GDM1 (cell line): ENCODE results near the gene RNU5D-1.

ENCODE experiments used
- DNase-seq: peaks from one replicate; lab custom pipeline; 2025; lab: John Stamatoyannopoulos, UW

The RNU5D-1 gene

GRCh38 chr1:44733365-44733764 is 2.4 kb upstream of the RNU5D-1 start:
- no peak for DNase-seq

DNA sequence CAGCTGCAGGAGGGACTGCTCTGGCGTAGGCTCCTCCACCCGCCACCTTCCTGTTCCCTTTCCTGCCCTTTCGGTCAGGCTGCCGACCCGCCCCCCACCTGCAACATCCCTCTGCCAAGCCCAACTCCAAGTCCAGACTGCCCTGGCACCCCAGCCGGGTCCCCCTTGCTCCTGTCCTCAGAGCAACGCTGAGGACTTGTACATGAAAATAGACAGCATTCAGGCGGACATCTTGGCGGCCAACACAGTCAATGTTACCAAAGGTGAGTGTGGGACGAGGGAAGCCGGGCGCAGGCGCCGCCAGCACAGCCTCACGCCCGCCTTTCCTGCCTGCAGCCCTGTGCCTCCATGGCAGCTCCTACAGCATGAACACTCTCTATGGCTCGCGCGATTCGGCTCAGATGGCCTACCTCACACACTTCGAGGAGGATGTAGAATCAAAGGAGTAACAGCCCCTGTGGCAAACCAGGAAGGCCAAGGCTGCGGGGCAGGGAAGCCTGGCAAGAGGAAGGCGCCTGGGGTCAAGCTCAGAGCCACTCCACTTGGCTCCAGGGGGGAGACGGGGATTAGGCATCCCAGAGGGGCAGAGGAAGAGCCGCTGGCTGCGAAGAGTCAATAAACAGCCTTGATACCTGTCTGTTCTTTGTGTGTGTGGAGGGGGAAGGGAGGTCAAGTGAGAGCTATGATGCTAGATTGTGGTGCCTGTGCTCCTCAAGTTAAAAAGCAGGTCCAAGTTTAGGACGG is 5.8 kb downstream of the RNU5D-1 start:
- DNase-seq, result no peak

DNA sequence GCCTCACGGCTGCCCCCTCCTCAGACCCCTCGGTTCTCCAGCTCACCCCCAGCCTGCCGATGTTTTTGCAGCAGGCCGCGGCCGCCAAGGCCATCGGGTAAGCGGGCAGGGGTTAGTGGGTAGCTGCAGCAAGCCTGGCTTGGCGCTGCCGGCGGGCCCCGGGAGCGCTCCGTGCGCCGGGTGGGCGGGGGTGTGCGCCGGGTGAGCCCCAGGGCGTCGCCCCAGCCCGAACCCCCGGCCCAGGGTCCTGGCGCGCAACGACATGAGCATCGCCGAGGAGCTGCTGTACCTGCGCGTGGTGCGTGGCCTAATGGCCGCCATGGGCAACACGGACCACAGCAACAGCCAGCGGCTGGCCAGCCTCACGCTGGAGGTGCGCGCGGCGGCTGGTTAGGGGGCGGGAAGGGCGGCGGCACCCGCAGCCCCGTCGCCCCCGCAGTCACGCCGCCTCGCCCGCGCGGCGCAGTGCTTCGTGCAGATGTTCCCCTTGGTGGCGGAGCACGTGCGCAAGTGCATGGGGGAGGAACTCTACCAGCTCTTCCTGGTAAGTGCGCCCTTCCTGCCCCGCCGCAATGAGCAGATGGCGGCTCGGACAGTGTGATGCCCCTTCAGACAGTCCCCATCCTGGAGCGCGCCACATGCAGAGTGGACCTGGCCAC is 6.5 kb downstream of the RNU5D-1 start:
- DNase-seq, result no peak

- DNase-seq, result peak; percentile 82
These were observed 7.3 kb downstream of the RNU5D-1 start for GRCh38 chr1:44723496-44724295.

DNA sequence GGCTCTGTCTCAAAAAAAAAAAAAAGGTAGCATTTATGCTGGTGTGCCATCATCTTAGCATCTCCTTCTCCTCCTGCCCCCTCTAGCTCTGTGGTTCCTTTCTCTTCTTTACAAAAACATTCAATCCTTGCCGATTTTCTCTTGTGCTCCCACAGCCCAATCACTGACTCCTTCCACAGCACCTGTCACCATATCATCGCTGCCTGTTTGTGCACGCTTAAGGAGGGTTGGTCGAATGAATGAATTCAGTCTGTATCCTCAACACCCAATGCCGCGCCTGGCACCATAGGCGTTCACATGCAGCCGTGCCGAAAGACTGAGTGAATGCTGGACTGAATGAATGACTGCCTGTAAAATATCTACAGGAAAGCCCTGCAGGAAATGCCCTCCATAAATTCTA is 7.9 kb downstream of the RNU5D-1 start:
- DNase-seq, result no peak

GRCh38 chr1:44721485-44722361 is 9.2 kb downstream of the RNU5D-1 start:
- peak; percentile 89 for DNase-seq

- DNase-seq, result no peak
These were observed 10.7 kb downstream of the RNU5D-1 start for GRCh38 chr1:44720281-44720680.

GRCh38 chr1:44719318-44719717 is 11.7 kb downstream of the RNU5D-1 start:
- DNase-seq, result no peak

- DNase-seq, result no peak
These were observed 12.9 kb downstream of the RNU5D-1 start for GRCh38 chr1:44718091-44718490.

DNA sequence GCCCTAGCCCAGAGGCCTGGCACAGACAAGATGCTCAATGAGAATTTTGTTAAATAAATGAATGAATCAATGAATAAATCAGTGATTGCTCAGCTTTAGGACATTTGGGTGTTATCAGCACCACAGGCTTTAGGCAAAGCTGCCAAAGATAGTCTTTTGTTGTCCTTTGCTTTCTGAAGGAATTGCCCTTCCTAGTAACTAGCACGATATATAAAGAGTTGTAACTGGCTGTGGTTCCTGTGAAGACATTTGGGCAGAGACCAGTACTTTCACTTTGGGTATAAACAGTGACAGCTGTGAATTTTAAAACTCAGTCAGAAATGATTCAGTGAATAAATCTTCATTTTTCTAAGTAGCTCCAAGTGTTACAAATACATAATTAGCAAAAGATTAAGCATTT is 13.3 kb downstream of the RNU5D-1 start:
- no peak for DNase-seq

GRCh38 chr1:44717156-44717555 is 13.8 kb downstream of the RNU5D-1 start:
- no peak for DNase-seq

GRCh38 chr1:44714944-44715571 is 15.9 kb downstream of the RNU5D-1 start:
- peak; percentile 77 for DNase-seq

DNA sequence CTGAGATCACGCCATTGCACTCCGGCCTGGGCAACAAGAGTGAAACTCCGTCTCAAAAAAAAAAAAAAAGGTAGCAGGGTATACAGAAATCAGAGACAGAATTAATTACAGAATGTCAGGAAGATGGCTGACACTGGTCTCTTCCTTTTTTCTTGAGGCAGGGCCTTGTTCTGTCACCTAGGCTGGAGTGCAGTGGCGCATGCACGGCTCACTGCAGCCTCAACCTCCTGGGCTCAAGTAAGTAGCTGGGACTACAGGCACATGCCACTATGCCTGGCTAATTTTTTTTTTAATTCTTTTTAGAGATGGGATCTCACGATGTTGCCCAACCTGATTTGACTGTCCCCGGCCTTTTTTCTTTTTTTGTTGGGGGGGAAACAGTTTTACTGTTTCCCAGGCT is 16.4 kb downstream of the RNU5D-1 start:
- no peak for DNase-seq

- DNase-seq, result no peak
These were observed 17.6 kb downstream of the RNU5D-1 start for GRCh38 chr1:44713321-44713781.

GRCh38 chr1:44707959-44708831 is 22.8 kb downstream of the RNU5D-1 start:
- peak; percentile 12 for DNase-seq

GRCh38 chr1:44707112-44707881 is 23.7 kb downstream of the RNU5D-1 start:
- no peak for DNase-seq

- DNase-seq, result no peak
These were observed 25.0 kb downstream of the RNU5D-1 start for GRCh38 chr1:44705938-44706337.

- DNase-seq, result no peak
These were observed 25.5 kb downstream of the RNU5D-1 start for GRCh38 chr1:44705470-44705869.

DNA sequence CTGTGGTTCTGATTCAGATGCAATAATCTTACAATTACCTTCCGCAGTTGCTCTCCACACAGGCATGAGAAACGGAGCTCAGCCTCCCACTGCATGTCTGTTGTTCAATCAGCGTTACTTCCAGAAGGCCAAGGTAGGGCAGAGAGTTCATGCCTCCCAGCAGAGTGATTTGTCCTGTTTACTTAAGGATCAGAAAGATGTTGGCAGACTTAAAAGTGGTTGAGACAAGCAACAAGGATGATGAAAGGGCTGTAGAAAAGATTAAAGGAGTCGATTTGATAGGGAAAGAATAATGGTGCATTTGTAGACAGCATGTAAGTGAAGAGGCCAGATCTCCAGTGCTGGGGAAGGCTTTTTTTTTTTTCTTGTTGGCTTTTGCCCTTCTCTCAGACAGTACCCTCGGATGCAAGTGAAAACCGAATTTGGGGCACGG is 29.8 kb downstream of the RNU5D-1 start:
- no peak for DNase-seq
